ENCODE measurements around the gene QRFP. TPM values are rescaled to one million over a fixed set of nuclear protein-coding genes. Genes with fewer than 3 reads are reported as not detected.
A peak's percentile ranks its signal among the peaks of the same experiment; 100 is the strongest.

The QRFP gene
- total RNA-seq, 6 experiments from 2014 or later, result 3.3 TPM; not detected in 5

- intact Hi-C loops (cut with DNase I), result no loop called here
- 40% methylated on average over 2 of the region's 9 CpGs for WGBS (ENCODE audit: insufficient coverage, low coverage, low lambda C conversion rate, missing lambda C conversion rate)
- no peaks in the 10 kb centered on the region for H3K27me3 ChIP-seq
Observed at GRCh38 chr9:130918101-130918825, 21.7 kb upstream of the QRFP start.

GRCh38 chr9:130917168-130917960 is 20.8 kb upstream of the QRFP start:
- Histone ChIP-seq H3K9me3 (no peaks in the 10 kb centered on the region), H3K4me1 (no peaks in the 10 kb centered on the region), H3K27me3 (no peaks in the 10 kb centered on the region), H3K36me3 (no peaks in the 10 kb centered on the region), H3K27ac (no peak overlapping the region), H3K4me3 (no peak overlapping the region)
- 78% methylated on average over 10 of the region's 34 CpGs for WGBS (ENCODE audit: insufficient coverage, low coverage, low lambda C conversion rate, missing lambda C conversion rate)
- ATAC-seq (no peak), DNase-seq (no peak)
- TF ChIP-seq CTCF (IDR thresholded peaks at IDR 0.05) (no peak), POLR2A (IDR thresholded peaks at IDR 0.05) (no peak)
- intact Hi-C loops (cut with DNase I), result no loop called here

More at GRCh38 chr9:130918101-130918825, 21.7 kb upstream of the QRFP start:
- H3K4me1 ChIP-seq, result no peaks in the 10 kb centered on the region
- H3K4me3 ChIP-seq, result no peak overlapping the region
- no peaks in the 10 kb centered on the region for H3K36me3 ChIP-seq
- TF ChIP-seq CTCF (IDR thresholded peaks at IDR 0.05), result no peak
- TF ChIP-seq POLR2A (IDR thresholded peaks at IDR 0.05), result no peak
- H3K9me3 ChIP-seq, result no peaks in the 10 kb centered on the region
- no peak overlapping the region for H3K27ac ChIP-seq
- DNase-seq (no peak), ATAC-seq (no peak)

- no peak for DNase-seq
- no peak for ATAC-seq
- H3K9me3 ChIP-seq, result no peaks in the 10 kb centered on the region
- H3K4me1 ChIP-seq, result no peaks in the 10 kb centered on the region
- no peak overlapping the region for H3K4me3 ChIP-seq
- intact Hi-C loops (cut with DNase I), result no loop called here
- no peaks in the 10 kb centered on the region for H3K36me3 ChIP-seq
- no peaks in the 10 kb centered on the region for H3K27me3 ChIP-seq
- H3K27ac ChIP-seq, result no peak overlapping the region
- 66% methylated on average over 5 of the region's 8 CpGs for WGBS (ENCODE audit: insufficient coverage, low coverage, low lambda C conversion rate, missing lambda C conversion rate)
- TF ChIP-seq POLR2A (IDR thresholded peaks at IDR 0.05) (no peak), CTCF (IDR thresholded peaks at IDR 0.05) (no peak)
Observed at GRCh38 chr9:130915096-130915447, 18.5 kb upstream of the QRFP start.

- 40% methylated on average over 3 of the region's 24 CpGs for WGBS (ENCODE audit: insufficient coverage, low coverage, low lambda C conversion rate, missing lambda C conversion rate)
- Histone ChIP-seq H3K9me3 (no peaks in the 10 kb centered on the region), H3K27me3 (no peaks in the 10 kb centered on the region), H3K36me3 (no peaks in the 10 kb centered on the region), H3K4me3 (no peak overlapping the region), H3K27ac (no peak overlapping the region), H3K4me1 (no peaks in the 10 kb centered on the region)
- intact Hi-C loops (cut with DNase I), result no loop called here
- DNase-seq, result no peak
- no peak for TF ChIP-seq CTCF (IDR thresholded peaks at IDR 0.05)
- ATAC-seq, result peak in 1 of 4 donors; percentile 13
Observed at GRCh38 chr9:130914417-130915095, 17.9 kb upstream of the QRFP start.

All from right lobe of liver (tissue), 6 donors.